SK-N-SH (cell line): ENCODE results near the gene PTEN.

ENCODE experiments used
- EP300 ChIP-seq, 2 experiments: IDR thresholded peaks; 2 replicates each; pipeline versions ENCODE4 v1.4.0 to v1.6.1; 2012; ENCODE audit warnings: borderline replicate concordance in 1 of 2, low read depth in 1 of 2, low read length in 1 of 2
- FOSL2 ChIP-seq: IDR thresholded peaks from 2 replicates; pipeline ENCODE4 v1.4.0; 2012; ENCODE audit warnings: low read depth, mild to moderate bottlenecking, moderate library complexity, borderline replicate concordance
- FOXJ3 ChIP-seq: sonication (generic); formaldehyde crosslinking; IDR thresholded peaks from 2 replicates; pipeline ENCODE4 v1.5.1; 2020; ENCODE audit warnings: mild to moderate bottlenecking, missing genetic modification reagents
- JUND ChIP-seq: IDR thresholded peaks from 2 replicates; pipeline ENCODE4 v1.4.0; 2012
- POLR2AphosphoS5 ChIP-seq: IDR thresholded peaks from 2 replicates; pipeline ENCODE4 v1.6.1; 2012; ENCODE audit warnings: low read depth, low read length
- RAD21 ChIP-seq: IDR thresholded peaks from 2 replicates; pipeline ENCODE4 v1.6.1; 2012; ENCODE audit warnings: mild to moderate bottlenecking, low read length
- RFX5 ChIP-seq: IDR thresholded peaks from 2 replicates; pipeline ENCODE4 v1.6.1; 2012; ENCODE audit warnings: mild to moderate bottlenecking, improper control_type of control experiment, low read length
- SMC3 ChIP-seq: IDR thresholded peaks from 2 replicates; pipeline ENCODE4 v1.6.1; 2012; ENCODE audit warnings: low read depth, low read length, improper control_type of control experiment
- TAF1 ChIP-seq: IDR thresholded peaks from 2 replicates; pipeline ENCODE4 v1.6.1; 2012; ENCODE audit warnings: low read depth, mild to moderate bottlenecking, low read length, moderate library complexity, borderline replicate concordance
- YY1 ChIP-seq: IDR thresholded peaks from 2 replicates; pipeline ENCODE4 v1.4.0; 2012; ENCODE audit warnings: low read depth, mild to moderate bottlenecking
- TF ChIP-seq, protein P1 (sequence below): fragments of 200-600 bp; sonication (generic); IDR thresholded peaks from 2 replicates; pipeline ENCODE4 v1.6.1; 2017; ENCODE audit warnings: antibody characterized with exemption, mild to moderate bottlenecking, moderate library complexity
- TF ChIP-seq, protein P2 (sequence below): IDR thresholded peaks from 2 replicates; pipeline ENCODE4 v1.4.0; 2012; ENCODE audit warnings: low read depth

DNA sequence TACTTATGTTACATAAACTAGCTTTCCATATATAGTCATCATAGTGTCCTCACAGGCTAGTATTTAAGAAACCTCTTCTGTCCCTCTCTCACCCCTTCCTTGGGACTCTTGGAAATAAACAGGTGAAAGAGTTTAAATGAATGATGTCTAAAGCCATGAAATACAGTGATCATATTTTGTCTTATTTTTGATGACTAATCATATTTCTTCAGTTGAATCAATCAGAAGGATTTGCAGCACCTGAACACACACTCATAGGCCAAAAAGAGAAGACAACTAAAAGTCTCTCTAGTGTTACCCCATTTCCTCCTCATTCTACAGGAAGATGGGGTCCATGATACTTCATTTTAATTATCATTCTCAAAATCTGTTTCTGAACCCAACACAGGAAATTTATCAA, 36.8 kb upstream of the PTEN start:
- TF ChIP-seq EP300 (IDR thresholded peaks at IDR 0.05; ENCODE audit: borderline replicate concordance in 1 of 2, low read depth in 1 of 2, low read length in 1 of 2) = no peak
- TF ChIP-seq, protein P1, sequence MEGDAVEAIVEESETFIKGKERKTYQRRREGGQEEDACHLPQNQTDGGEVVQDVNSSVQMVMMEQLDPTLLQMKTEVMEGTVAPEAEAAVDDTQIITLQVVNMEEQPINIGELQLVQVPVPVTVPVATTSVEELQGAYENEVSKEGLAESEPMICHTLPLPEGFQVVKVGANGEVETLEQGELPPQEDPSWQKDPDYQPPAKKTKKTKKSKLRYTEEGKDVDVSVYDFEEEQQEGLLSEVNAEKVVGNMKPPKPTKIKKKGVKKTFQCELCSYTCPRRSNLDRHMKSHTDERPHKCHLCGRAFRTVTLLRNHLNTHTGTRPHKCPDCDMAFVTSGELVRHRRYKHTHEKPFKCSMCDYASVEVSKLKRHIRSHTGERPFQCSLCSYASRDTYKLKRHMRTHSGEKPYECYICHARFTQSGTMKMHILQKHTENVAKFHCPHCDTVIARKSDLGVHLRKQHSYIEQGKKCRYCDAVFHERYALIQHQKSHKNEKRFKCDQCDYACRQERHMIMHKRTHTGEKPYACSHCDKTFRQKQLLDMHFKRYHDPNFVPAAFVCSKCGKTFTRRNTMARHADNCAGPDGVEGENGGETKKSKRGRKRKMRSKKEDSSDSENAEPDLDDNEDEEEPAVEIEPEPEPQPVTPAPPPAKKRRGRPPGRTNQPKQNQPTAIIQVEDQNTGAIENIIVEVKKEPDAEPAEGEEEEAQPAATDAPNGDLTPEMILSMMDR = no peak
- no peak for TF ChIP-seq POLR2AphosphoS5
- TF ChIP-seq TAF1 = no peak
- TF ChIP-seq RFX5 = no peak
- no peak for TF ChIP-seq YY1
- TF ChIP-seq RAD21 = no peak
- no peak for TF ChIP-seq FOXJ3 (CRISPR knock-in tag)
- TF ChIP-seq JUND = no peak
- TF ChIP-seq SMC3 = no peak
- no peak for TF ChIP-seq FOSL2
- TF ChIP-seq, protein P2, sequence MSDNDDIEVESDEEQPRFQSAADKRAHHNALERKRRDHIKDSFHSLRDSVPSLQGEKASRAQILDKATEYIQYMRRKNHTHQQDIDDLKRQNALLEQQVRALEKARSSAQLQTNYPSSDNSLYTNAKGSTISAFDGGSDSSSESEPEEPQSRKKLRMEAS = no peak
